ENCODE data around the gene MICAL3.

MICAL3 gene

GRCh38 chr22:17739196-17739975 is 285.0 kb downstream of the MICAL3 start:
- DNase-seq (ENCODE audit: low read depth in 2 of 2, low spot score in 1 of 2) = no peak

GRCh38 chr22:17738386-17739128 is 285.8 kb downstream of the MICAL3 start:
- DNase-seq (ENCODE audit: low read depth in 2 of 2, low spot score in 1 of 2) = no peak
